ENCODE results near the gene CES3. TPM values are rescaled to one million over a fixed set of nuclear protein-coding genes. Genes with fewer than 3 reads are reported as not detected.

The CES3 gene
- total RNA-seq, 1 donor from 2014 or later = 5.2 TPM

GRCh38 chr16:67006930-67007658 is 46.0 kb downstream of the CES3 start:
- no peak for DNase-seq (ENCODE audit: low spot score)

DNA sequence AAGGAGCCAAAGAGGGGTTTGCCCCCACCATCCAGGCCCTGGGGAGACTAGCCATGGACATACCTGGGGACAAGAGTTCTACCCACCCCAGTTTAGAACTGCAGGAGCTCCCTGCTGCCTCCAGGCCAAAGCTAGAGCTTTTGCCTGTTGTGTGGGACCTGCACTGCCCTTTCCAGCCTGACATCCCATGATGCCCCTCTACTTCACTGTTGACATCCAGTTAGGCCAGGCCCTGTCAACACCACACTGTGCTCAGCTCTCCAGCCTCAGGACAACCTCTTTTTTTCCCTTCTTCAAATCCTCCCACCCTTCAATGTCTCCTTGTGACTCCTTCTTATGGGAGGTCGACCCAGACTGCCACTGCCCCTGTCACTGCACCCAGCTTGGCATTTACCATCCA is 48.1 kb downstream of the CES3 start:
- no peak for DNase-seq (ENCODE audit: low spot score)

DNA sequence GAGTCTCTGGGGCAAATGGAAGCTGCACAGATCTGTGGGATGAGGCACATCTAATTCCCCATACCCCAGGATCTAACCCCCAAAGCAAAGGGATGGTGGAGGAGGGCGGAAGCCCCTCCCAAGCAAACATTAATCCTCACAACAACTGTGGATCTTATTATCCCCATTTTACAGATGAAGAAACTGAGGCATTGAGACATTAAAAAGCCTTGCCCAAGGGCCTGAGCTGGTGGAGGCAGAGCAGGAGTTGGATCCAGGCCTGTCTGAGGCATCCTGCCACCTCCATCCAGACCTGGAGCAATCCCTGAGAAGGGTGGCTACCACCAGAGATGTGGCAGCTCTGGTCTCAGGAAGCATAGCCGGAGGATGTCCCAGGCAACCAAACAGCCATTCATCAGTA is 50.2 kb downstream of the CES3 start:
- DNase-seq (ENCODE audit: low spot score) = no peak

DNA sequence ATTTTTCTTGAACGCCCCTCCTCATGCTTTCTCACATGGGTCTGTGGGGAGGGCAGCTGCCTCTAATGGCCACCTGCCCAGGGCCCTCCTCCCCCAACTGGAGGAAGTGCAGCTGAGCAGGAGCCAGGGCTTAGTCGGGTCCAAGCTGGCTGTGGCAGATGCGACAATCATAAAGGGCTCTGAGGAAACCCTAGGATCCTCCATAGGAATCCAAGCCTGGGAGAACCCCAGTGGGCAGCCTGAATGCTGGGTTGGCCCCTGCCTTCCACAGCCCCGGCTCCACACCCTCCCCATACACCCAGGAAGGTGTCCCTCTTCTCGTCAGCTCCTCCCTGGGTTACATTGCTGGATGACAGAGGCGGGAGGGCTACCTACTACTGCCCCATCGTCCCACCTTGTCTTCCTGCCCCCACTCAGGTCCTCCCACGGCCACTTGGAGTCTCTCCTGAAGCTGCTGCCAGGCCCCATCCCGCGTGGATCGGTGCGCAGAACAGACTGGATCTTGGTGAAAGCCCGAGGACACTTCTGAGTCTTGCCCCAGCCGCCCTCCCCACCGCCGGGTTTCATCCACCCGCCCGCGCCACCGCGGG is 52.3 kb downstream of the CES3 start:
- no peak for DNase-seq (ENCODE audit: low spot score)

- DNase-seq (ENCODE audit: low spot score) = peak; percentile 61
Measured at GRCh38 chr16:67013823-67014633, 53.0 kb downstream of the CES3 start.

- no peak for DNase-seq (ENCODE audit: low spot score)
Measured at GRCh38 chr16:67014634-67015312, 53.7 kb downstream of the CES3 start.

GRCh38 chr16:67015313-67015731 is 54.3 kb downstream of the CES3 start:
- DNase-seq (ENCODE audit: low spot score) = peak; percentile 47

GRCh38 chr16:67016143-67016542 is 55.1 kb downstream of the CES3 start:
- DNase-seq (ENCODE audit: low spot score) = no peak

GRCh38 chr16:67016681-67017420 is 55.8 kb downstream of the CES3 start:
- DNase-seq (ENCODE audit: low spot score) = no peak

DNA sequence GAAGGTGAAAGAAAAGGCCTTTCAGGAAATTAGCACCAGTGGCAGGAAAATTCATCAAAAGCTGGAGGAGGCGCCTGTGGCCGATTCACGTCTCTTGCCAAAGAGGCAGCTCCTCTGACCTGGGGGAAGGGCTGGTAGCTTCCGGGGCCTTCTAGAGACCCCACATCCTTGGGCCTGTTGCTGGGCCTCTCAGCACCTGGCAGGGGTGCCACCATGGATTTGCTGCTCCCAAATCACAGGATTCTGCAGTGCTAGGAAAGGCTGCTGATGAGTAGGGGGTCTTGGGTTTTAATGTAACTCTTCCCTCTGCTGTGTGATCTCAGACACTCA is 56.3 kb downstream of the CES3 start:
- DNase-seq (ENCODE audit: low spot score) = no peak

GRCh38 chr16:67017810-67018488 is 56.9 kb downstream of the CES3 start:
- peak; percentile 85 for DNase-seq (ENCODE audit: low spot score)

DNA sequence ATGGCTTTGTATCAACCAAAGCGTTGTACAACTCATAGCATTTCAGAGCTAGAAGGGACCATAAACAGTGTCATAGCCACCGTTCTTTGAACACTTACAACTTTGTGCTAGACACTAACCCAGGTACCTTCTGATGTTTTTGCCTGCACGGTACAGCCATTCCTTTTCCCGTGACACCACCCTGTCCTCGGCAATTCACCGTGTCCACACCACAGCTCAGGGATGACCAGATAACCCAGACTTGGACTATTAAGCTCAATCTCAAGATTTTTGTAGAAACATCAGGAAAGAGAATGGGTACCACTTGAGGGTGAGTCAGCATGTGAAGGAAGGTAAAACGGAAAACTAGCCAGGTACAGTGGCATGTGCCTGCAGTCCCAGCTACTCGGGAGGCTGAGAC is 58.1 kb downstream of the CES3 start:
- DNase-seq (ENCODE audit: low spot score) = no peak

- DNase-seq (ENCODE audit: low spot score) = no peak
Measured at GRCh38 chr16:67021321-67021720, 60.3 kb downstream of the CES3 start.

DNA sequence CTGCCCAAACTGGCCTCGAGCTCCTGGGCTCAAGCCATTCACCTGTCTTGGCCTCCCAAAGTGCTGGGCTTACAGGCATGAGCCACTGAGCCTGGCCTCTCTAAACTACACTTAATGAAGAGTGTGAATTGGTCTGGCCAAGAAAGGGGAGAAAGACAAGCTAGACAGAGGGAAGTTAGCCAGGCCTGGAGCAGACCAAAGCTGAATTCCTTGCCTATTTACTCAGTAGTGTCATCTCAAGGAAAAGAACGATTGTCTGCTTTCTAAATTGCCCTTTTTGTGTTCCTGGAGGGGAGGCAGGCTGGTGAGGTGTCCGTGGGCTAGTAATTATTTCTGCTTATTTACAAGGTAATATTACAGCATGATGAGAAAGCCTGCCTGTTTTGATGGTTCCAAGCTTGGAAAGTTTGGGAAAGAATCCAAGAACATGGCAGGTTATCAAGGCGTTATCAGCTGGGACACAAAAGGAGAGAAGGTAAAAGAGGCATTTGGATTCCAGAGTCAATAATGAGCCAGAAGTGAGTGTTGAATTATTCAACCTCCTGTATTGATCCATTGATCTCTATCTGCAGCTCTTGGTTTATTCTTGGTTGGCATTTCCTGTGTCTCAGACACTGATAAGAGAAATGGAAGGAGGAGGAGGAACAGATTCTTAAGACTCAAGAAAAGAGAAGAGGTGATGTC is 61.6 kb downstream of the CES3 start:
- peak; percentile 34 for DNase-seq (ENCODE audit: low spot score)

GRCh38 chr16:67023689-67024088 is 62.6 kb downstream of the CES3 start:
- DNase-seq (ENCODE audit: low spot score) = no peak

Other genes with a start within 250 kb of the CES3 start
- gene DYNC1LI2, start 209.7 kb upstream of the CES3 start, total RNA-seq = 151 TPM
- not detected for gene TERB1, start 159.7 kb upstream of the CES3 start, total RNA-seq
- gene NAE1, start 130.3 kb upstream of the CES3 start, total RNA-seq = 46.1 TPM
- not detected for gene CA7, start 116.9 kb upstream of the CES3 start, total RNA-seq
- 18.6 TPM for gene PDP2, start 80.8 kb upstream of the CES3 start, total RNA-seq
- gene CDH16, start 42.4 kb upstream of the CES3 start, total RNA-seq = 8.7 TPM
- gene RRAD, start 35.7 kb upstream of the CES3 start, total RNA-seq = 9.4 TPM
- gene CIAO2B, start 26.9 kb upstream of the CES3 start, total RNA-seq = 84.5 TPM
- 187 TPM for gene CES2, start 25.8 kb upstream of the CES3 start, total RNA-seq
- 19.4 TPM for gene CES4A, start 27.3 kb downstream of the CES3 start, total RNA-seq
- 40.9 TPM for gene CBFB, start 67.9 kb downstream of the CES3 start, total RNA-seq
- gene PHAF1, start 148.7 kb downstream of the CES3 start, total RNA-seq = 14.2 TPM
- gene B3GNT9, start 189.7 kb downstream of the CES3 start, total RNA-seq = 14.1 TPM
- 38.2 TPM for gene TRADD, start 198.6 kb downstream of the CES3 start, total RNA-seq
- 24.6 TPM for gene FBXL8, start 198.7 kb downstream of the CES3 start, total RNA-seq
- gene HSF4, start 203.5 kb downstream of the CES3 start, total RNA-seq = 51.3 TPM
- gene NOL3, start 209.3 kb downstream of the CES3 start, total RNA-seq = 79.0 TPM
- gene MATCAP1, start 222.7 kb downstream of the CES3 start, total RNA-seq = 68.4 TPM
- gene EXOC3L1, start 228.9 kb downstream of the CES3 start, total RNA-seq = 3.2 TPM
- gene E2F4, start 230.9 kb downstream of the CES3 start, total RNA-seq = 54.9 TPM
- gene ELMO3, start 237.9 kb downstream of the CES3 start, total RNA-seq = 68.3 TPM